Measurements from ENCODE around the gene ALK.

The ALK gene

GRCh38 chr2:29921560-29921915 is at the start of gene ALK:
Gene ALK (minus strand): TSS chr2:29921586. CDS start chr2:29920659, 927 bp downstream.
- peak within 1 kb of the TSS; percentile 23 to 70 for H3K4me3 ChIP-seq (ENCODE audit: low read depth in 1 of 2, low read length in 2 of 2)
- no peaks in the 10 kb centered on the region for H3K9me3 ChIP-seq (ENCODE audit: control insufficient read depth in 1 of 2, low read length in 2 of 2)
- H3K4me1 ChIP-seq (ENCODE audit: control insufficient read depth in 1 of 2, insufficient read depth in 2 of 2, low read length in 2 of 2), result peaks cover 11 to 25% of the 10 kb centered on the region in 2 donors
- H3K36me3 ChIP-seq (ENCODE audit: control insufficient read depth in 1 of 2, insufficient read depth in 2 of 2, low read length in 2 of 2), result no peaks in the 10 kb centered on the region
- no peak within 1 kb of the TSS for H3K27ac ChIP-seq (ENCODE audit: low read length)
- H3K27me3 ChIP-seq (ENCODE audit: low read depth, low read length), result peaks cover 22% of the 10 kb centered on the region

GRCh38 chr2:29966266-29966665 is 44.9 kb upstream of the ALK start:
- H3K4me3 ChIP-seq (ENCODE audit: low read depth in 1 of 2, low read length in 2 of 2), result no peak overlapping the region
- H3K36me3 ChIP-seq (ENCODE audit: control insufficient read depth in 1 of 2, insufficient read depth in 2 of 2, low read length in 2 of 2), result no peaks in the 10 kb centered on the region
- no peaks in the 10 kb centered on the region for H3K4me1 ChIP-seq (ENCODE audit: control insufficient read depth in 1 of 2, insufficient read depth in 2 of 2, low read length in 2 of 2)
- H3K9me3 ChIP-seq (ENCODE audit: control insufficient read depth in 1 of 2, low read length in 2 of 2), result no peaks in the 10 kb centered on the region
- H3K27ac ChIP-seq (ENCODE audit: low read length), result no peak overlapping the region
- no peaks in the 10 kb centered on the region for H3K27me3 ChIP-seq (ENCODE audit: low read depth, low read length)

- H3K36me3 ChIP-seq (ENCODE audit: control insufficient read depth in 1 of 2, insufficient read depth in 2 of 2, low read length in 2 of 2), result no peaks in the 10 kb centered on the region
- no peaks in the 10 kb centered on the region for H3K4me1 ChIP-seq (ENCODE audit: control insufficient read depth in 1 of 2, insufficient read depth in 2 of 2, low read length in 2 of 2)
- no peak overlapping the region for H3K27ac ChIP-seq (ENCODE audit: low read length)
Observed at GRCh38 chr2:29963972-29964570, 42.7 kb upstream of the ALK start.

GRCh38 chr2:29962922-29963321 is 41.5 kb upstream of the ALK start:
- no peaks in the 10 kb centered on the region for H3K36me3 ChIP-seq (ENCODE audit: control insufficient read depth in 1 of 2, insufficient read depth in 2 of 2, low read length in 2 of 2)
- no peaks in the 10 kb centered on the region for H3K27me3 ChIP-seq (ENCODE audit: low read depth, low read length)
- H3K27ac ChIP-seq (ENCODE audit: low read length), result no peak overlapping the region
- H3K4me1 ChIP-seq (ENCODE audit: control insufficient read depth in 1 of 2, insufficient read depth in 2 of 2, low read length in 2 of 2), result no peaks in the 10 kb centered on the region
- H3K9me3 ChIP-seq (ENCODE audit: control insufficient read depth in 1 of 2, low read length in 2 of 2), result no peaks in the 10 kb centered on the region
- no peak overlapping the region for H3K4me3 ChIP-seq (ENCODE audit: low read depth in 1 of 2, low read length in 2 of 2)

More at GRCh38 chr2:29963972-29964570, 42.7 kb upstream of the ALK start:
- Histone ChIP-seq H3K4me3 (ENCODE audit: low read depth in 1 of 2, low read length in 2 of 2) (no peak overlapping the region), H3K27me3 (ENCODE audit: low read depth, low read length) (no peaks in the 10 kb centered on the region), H3K9me3 (ENCODE audit: control insufficient read depth in 1 of 2, low read length in 2 of 2) (no peaks in the 10 kb centered on the region)

GRCh38 chr2:29954316-29954715 is 32.9 kb upstream of the ALK start:
- no peaks in the 10 kb centered on the region for H3K27me3 ChIP-seq (ENCODE audit: low read depth, low read length)
- H3K27ac ChIP-seq (ENCODE audit: low read length), result no peak overlapping the region
- H3K36me3 ChIP-seq (ENCODE audit: control insufficient read depth in 1 of 2, insufficient read depth in 2 of 2, low read length in 2 of 2), result no peaks in the 10 kb centered on the region
- H3K4me3 ChIP-seq (ENCODE audit: low read depth in 1 of 2, low read length in 2 of 2), result no peak overlapping the region
- no peaks in the 10 kb centered on the region for H3K9me3 ChIP-seq (ENCODE audit: control insufficient read depth in 1 of 2, low read length in 2 of 2)
- H3K4me1 ChIP-seq (ENCODE audit: control insufficient read depth in 1 of 2, insufficient read depth in 2 of 2, low read length in 2 of 2), result no peaks in the 10 kb centered on the region

- no peak overlapping the region for H3K4me3 ChIP-seq (ENCODE audit: low read depth in 1 of 2, low read length in 2 of 2)
- no peaks in the 10 kb centered on the region for H3K4me1 ChIP-seq (ENCODE audit: control insufficient read depth in 1 of 2, insufficient read depth in 2 of 2, low read length in 2 of 2)
- H3K27me3 ChIP-seq (ENCODE audit: low read depth, low read length), result no peaks in the 10 kb centered on the region
- H3K9me3 ChIP-seq (ENCODE audit: control insufficient read depth in 1 of 2, low read length in 2 of 2), result no peaks in the 10 kb centered on the region
- H3K36me3 ChIP-seq (ENCODE audit: control insufficient read depth in 1 of 2, insufficient read depth in 2 of 2, low read length in 2 of 2), result no peaks in the 10 kb centered on the region
- H3K27ac ChIP-seq (ENCODE audit: low read length), result no peak overlapping the region
Observed at GRCh38 chr2:29952973-29953372, 31.6 kb upstream of the ALK start.

- no peak overlapping the region for H3K27ac ChIP-seq (ENCODE audit: low read length)
- no peaks in the 10 kb centered on the region for H3K4me1 ChIP-seq (ENCODE audit: control insufficient read depth in 1 of 2, insufficient read depth in 2 of 2, low read length in 2 of 2)
- no peak overlapping the region for H3K4me3 ChIP-seq (ENCODE audit: low read depth in 1 of 2, low read length in 2 of 2)
- H3K36me3 ChIP-seq (ENCODE audit: control insufficient read depth in 1 of 2, insufficient read depth in 2 of 2, low read length in 2 of 2), result no peaks in the 10 kb centered on the region
- H3K9me3 ChIP-seq (ENCODE audit: control insufficient read depth in 1 of 2, low read length in 2 of 2), result no peaks in the 10 kb centered on the region
- H3K27me3 ChIP-seq (ENCODE audit: low read depth, low read length), result no peaks in the 10 kb centered on the region
Observed at GRCh38 chr2:29951576-29951975, 30.2 kb upstream of the ALK start.

- H3K9me3 ChIP-seq (ENCODE audit: control insufficient read depth in 1 of 2, low read length in 2 of 2), result no peaks in the 10 kb centered on the region
- no peak overlapping the region for H3K27ac ChIP-seq (ENCODE audit: low read length)
- no peaks in the 10 kb centered on the region for H3K36me3 ChIP-seq (ENCODE audit: control insufficient read depth in 1 of 2, insufficient read depth in 2 of 2, low read length in 2 of 2)
- H3K4me3 ChIP-seq (ENCODE audit: low read depth in 1 of 2, low read length in 2 of 2), result no peak overlapping the region
- no peaks in the 10 kb centered on the region for H3K4me1 ChIP-seq (ENCODE audit: control insufficient read depth in 1 of 2, insufficient read depth in 2 of 2, low read length in 2 of 2)
- H3K27me3 ChIP-seq (ENCODE audit: low read depth, low read length), result no peaks in the 10 kb centered on the region
Observed at GRCh38 chr2:29950481-29950880, 29.1 kb upstream of the ALK start.

GRCh38 chr2:29949042-29949441 is 27.7 kb upstream of the ALK start:
- no peaks in the 10 kb centered on the region for H3K9me3 ChIP-seq (ENCODE audit: control insufficient read depth in 1 of 2, low read length in 2 of 2)
- H3K4me3 ChIP-seq (ENCODE audit: low read depth in 1 of 2, low read length in 2 of 2), result no peak overlapping the region
- no peaks in the 10 kb centered on the region for H3K4me1 ChIP-seq (ENCODE audit: control insufficient read depth in 1 of 2, insufficient read depth in 2 of 2, low read length in 2 of 2)
- H3K27me3 ChIP-seq (ENCODE audit: low read depth, low read length), result no peaks in the 10 kb centered on the region
- H3K27ac ChIP-seq (ENCODE audit: low read length), result no peak overlapping the region
- no peaks in the 10 kb centered on the region for H3K36me3 ChIP-seq (ENCODE audit: control insufficient read depth in 1 of 2, insufficient read depth in 2 of 2, low read length in 2 of 2)

- H3K36me3 ChIP-seq (ENCODE audit: control insufficient read depth in 1 of 2, insufficient read depth in 2 of 2, low read length in 2 of 2), result no peaks in the 10 kb centered on the region
- H3K27me3 ChIP-seq (ENCODE audit: low read depth, low read length), result no peaks in the 10 kb centered on the region
- H3K9me3 ChIP-seq (ENCODE audit: control insufficient read depth in 1 of 2, low read length in 2 of 2), result no peaks in the 10 kb centered on the region
- H3K27ac ChIP-seq (ENCODE audit: low read length), result no peak overlapping the region
- H3K4me1 ChIP-seq (ENCODE audit: control insufficient read depth in 1 of 2, insufficient read depth in 2 of 2, low read length in 2 of 2), result no peaks in the 10 kb centered on the region
- H3K4me3 ChIP-seq (ENCODE audit: low read depth in 1 of 2, low read length in 2 of 2), result no peak overlapping the region
Observed at GRCh38 chr2:29946505-29946904, 25.1 kb upstream of the ALK start.

GRCh38 chr2:29942711-29943110 is 21.3 kb upstream of the ALK start:
- Histone ChIP-seq H3K27ac (ENCODE audit: low read length) (no peak overlapping the region), H3K4me3 (ENCODE audit: low read depth in 1 of 2, low read length in 2 of 2) (no peak overlapping the region), H3K9me3 (ENCODE audit: control insufficient read depth in 1 of 2, low read length in 2 of 2) (no peaks in the 10 kb centered on the region), H3K4me1 (ENCODE audit: control insufficient read depth in 1 of 2, insufficient read depth in 2 of 2, low read length in 2 of 2) (peaks cover 0 to 9% of the 10 kb centered on the region in 2 donors), H3K27me3 (ENCODE audit: low read depth, low read length) (no peaks in the 10 kb centered on the region), H3K36me3 (ENCODE audit: control insufficient read depth in 1 of 2, insufficient read depth in 2 of 2, low read length in 2 of 2) (no peaks in the 10 kb centered on the region)

- H3K9me3 ChIP-seq (ENCODE audit: control insufficient read depth in 1 of 2, low read length in 2 of 2), result no peaks in the 10 kb centered on the region
- no peak overlapping the region for H3K27ac ChIP-seq (ENCODE audit: low read length)
- no peaks in the 10 kb centered on the region for H3K36me3 ChIP-seq (ENCODE audit: control insufficient read depth in 1 of 2, insufficient read depth in 2 of 2, low read length in 2 of 2)
- no peak overlapping the region for H3K4me3 ChIP-seq (ENCODE audit: low read depth in 1 of 2, low read length in 2 of 2)
- H3K27me3 ChIP-seq (ENCODE audit: low read depth, low read length), result peaks cover 5% of the 10 kb centered on the region
- H3K4me1 ChIP-seq (ENCODE audit: control insufficient read depth in 1 of 2, insufficient read depth in 2 of 2, low read length in 2 of 2), result peaks cover 0 to 9% of the 10 kb centered on the region in 2 donors
Observed at GRCh38 chr2:29940706-29941105, 19.3 kb upstream of the ALK start.
